IPS-18a (cell line): ENCODE measurements around the gene ZNF544.
"Not testable (repeated sequence)": the region's sequence is repeated elsewhere in the genome, so short reads cannot be mapped to it uniquely, and the experiment has no call there.

Experiments
- H3K27ac ChIP-seq: one replicate; pipeline ENCODE4 v1.5.1; 2013; ENCODE audit warnings: low read length
- H3K27me3 ChIP-seq: one replicate; pipeline ENCODE4 v1.6.1; 2013; ENCODE audit warnings: mild to moderate bottlenecking, low read length; ENCODE audit not compliant: control insufficient read depth, insufficient read depth
- H3K36me3 ChIP-seq: one replicate; pipeline ENCODE4 v1.6.1; 2013; ENCODE audit warnings: low read depth, low read length; ENCODE audit not compliant: control insufficient read depth
- H3K4me1 ChIP-seq: one replicate; pipeline ENCODE4 v1.6.1; 2013; ENCODE audit warnings: low read depth, low read length; ENCODE audit not compliant: control insufficient read depth
- H3K4me3 ChIP-seq: one replicate; pipeline ENCODE4 v1.5.1; 2013; ENCODE audit warnings: low read length
- H3K9ac ChIP-seq: one replicate; pipeline ENCODE4 v1.6.1; 2013; ENCODE audit warnings: mild to moderate bottlenecking, low read length, moderate library complexity
- H3K9me3 ChIP-seq: one replicate; pipeline ENCODE4 v1.6.1; 2013; ENCODE audit warnings: low read depth, low read length; ENCODE audit not compliant: control insufficient read depth

ZNF544 gene

DNA sequence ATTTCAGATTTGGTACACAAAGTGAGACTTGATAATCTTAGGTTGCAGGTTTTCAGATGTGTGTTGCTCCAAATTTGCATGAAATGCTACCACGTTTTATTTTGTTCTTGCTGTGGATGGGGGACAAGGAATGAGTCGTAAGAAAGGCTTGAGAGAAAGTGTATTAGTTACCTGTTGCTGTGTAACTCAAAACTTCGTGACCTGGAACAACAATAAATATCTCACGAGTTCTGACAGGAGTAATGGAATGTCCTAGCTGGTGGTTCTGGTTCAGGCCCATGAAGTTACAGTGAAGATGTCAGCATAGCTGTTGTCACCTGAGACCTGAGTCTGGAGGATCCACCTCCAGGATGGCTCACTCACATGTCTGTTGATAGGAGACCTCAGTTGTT, 51.2 kb downstream of the ZNF544 start:
- Histone ChIP-seq H3K27me3 (no peaks in the 10 kb centered on the region), H3K27ac (no peak overlapping the region), H3K9ac (peak overlapping the region; percentile 96), H3K4me3 (peak overlapping the region; percentile 98), H3K9me3 (no peaks in the 10 kb centered on the region), H3K4me1 (peaks cover 9% of the 10 kb centered on the region), H3K36me3 (peaks cover 18% of the 10 kb centered on the region)

DNA sequence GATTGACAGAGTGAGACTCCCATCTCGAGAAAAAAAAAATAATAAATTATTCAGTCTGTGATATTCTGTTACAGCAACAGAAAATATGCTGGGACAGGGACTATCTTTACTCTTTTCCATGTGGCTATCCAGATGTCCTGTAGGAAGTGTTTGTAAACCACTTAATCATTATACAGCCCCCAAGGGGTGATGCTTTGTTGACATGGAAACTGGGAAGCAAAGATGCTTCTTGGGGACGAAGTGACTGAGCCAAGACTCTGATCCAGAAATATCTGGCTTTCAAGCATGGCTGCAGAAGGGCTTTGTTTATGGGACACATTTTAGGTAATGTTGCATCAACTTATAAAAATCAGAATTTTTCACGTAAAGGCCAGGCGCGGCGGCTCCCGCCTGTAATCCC, 55.5 kb downstream of the ZNF544 start:
- H3K27ac ChIP-seq: no peak overlapping the region
- H3K4me3 ChIP-seq: no peak overlapping the region
- no peaks in the 10 kb centered on the region for H3K27me3 ChIP-seq
- no peaks in the 10 kb centered on the region for H3K9me3 ChIP-seq
- no peak overlapping the region for H3K9ac ChIP-seq
- H3K36me3 ChIP-seq: peaks cover 57% of the 10 kb centered on the region
- H3K4me1 ChIP-seq: peaks cover 9% of the 10 kb centered on the region

DNA sequence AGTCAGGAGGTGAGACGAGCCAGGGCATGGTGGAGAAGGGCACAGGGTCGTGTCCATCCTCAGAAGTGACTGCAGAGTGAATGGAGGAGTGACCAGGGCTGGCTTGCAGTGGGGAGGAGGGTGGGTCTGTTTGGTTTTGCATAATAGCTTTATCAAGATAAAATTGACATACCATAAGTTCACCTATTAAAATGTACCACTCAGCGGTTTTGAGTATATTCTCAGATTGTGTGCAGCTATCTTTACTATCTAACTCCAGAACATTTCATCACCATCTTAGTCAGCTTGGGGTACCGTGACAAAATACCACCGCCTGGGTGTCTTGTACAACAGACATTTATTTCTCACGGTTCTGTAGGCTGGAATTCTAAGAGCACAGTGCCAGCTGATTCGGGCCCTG, 63.2 kb downstream of the ZNF544 start:
- Histone ChIP-seq H3K9ac (no peak overlapping the region), H3K36me3 (peaks cover 70% of the 10 kb centered on the region), H3K4me1 (no peaks in the 10 kb centered on the region), H3K27ac (no peak overlapping the region), H3K27me3 (no peaks in the 10 kb centered on the region), H3K9me3 (no peaks in the 10 kb centered on the region), H3K4me3 (no peak overlapping the region)

DNA sequence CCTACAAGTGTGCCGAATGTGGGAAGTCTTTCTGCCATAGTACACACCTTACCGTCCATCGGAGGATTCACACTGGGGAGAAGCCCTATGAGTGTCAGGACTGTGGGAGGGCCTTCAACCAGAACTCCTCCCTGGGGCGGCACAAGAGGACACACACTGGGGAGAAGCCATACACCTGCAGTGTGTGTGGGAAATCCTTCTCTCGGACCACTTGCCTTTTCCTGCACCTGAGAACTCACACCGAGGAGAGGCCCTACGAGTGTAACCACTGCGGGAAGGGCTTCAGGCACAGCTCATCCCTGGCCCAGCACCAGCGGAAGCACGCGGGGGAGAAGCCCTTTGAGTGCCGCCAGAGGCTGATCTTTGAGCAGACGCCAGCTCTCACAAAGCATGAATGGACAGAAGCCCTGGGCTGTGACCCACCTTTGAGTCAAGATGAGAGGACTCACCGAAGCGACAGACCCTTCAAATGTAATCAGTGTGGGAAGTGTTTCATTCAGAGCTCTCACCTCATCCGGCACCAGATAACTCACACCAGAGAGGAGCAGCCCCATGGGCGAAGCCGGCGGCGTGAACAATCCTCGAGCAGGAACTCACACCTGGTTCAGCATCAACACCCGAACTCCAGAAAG, 66.1 kb downstream of the ZNF544 start:
- Histone ChIP-seq H3K36me3 (peaks cover 65% of the 10 kb centered on the region), H3K4me3 (no peak overlapping the region), H3K4me1 (no peaks in the 10 kb centered on the region), H3K27me3 (no peaks in the 10 kb centered on the region), H3K9ac (no peak overlapping the region), H3K27ac (no peak overlapping the region), H3K9me3 (no peaks in the 10 kb centered on the region)

DNA sequence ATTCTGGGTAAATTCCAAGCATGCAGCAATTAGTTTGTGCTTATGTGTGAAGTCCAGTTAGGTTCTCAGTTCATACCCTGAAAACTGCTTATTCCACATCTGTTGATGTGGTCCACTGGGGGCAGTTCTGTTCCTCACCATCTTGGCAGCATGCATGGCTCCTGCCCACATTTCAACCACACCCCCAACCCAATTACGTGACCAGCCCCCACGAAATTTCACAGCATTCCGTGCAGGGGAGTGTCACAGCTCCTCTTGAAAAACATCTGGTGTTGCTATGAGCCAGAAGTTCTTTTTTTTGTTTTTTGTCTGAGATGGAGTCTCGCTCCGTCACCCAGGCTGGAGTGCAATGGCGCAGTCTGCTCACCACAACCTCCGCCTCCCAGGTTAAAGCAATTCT, 67.4 kb downstream of the ZNF544 start:
- Histone ChIP-seq H3K9ac (no peak overlapping the region), H3K4me1 (no peaks in the 10 kb centered on the region), H3K27me3 (no peaks in the 10 kb centered on the region), H3K9me3 (no peaks in the 10 kb centered on the region), H3K36me3 (peaks cover 70% of the 10 kb centered on the region), H3K27ac (no peak overlapping the region), H3K4me3 (no peak overlapping the region)

DNA sequence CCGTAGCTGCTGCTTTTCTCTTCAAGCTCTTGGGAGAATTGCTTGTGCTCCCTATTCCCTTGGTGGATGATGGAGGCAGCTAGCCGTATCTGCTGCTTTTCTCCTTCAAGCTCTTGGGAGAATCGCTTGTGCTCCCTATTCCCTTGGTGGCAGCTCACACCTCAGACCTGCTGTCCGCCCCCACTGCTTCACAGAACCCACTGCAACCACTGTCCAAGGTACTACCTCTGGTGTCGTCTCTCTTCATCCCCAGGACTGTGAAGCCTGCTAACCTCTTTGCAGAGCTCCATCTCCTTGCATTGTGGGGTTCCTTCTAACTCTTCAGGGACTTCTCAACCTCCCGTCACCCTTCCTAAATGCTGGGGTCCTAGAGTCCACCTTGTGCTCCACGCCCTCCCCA, 71.9 kb downstream of the ZNF544 start:
- no peak overlapping the region for H3K27ac ChIP-seq
- H3K9me3 ChIP-seq: no peaks in the 10 kb centered on the region
- no peak overlapping the region for H3K4me3 ChIP-seq
- H3K4me1 ChIP-seq: no peaks in the 10 kb centered on the region
- H3K36me3 ChIP-seq: peaks cover 36% of the 10 kb centered on the region
- H3K9ac ChIP-seq: no peak overlapping the region
- no peaks in the 10 kb centered on the region for H3K27me3 ChIP-seq

DNA sequence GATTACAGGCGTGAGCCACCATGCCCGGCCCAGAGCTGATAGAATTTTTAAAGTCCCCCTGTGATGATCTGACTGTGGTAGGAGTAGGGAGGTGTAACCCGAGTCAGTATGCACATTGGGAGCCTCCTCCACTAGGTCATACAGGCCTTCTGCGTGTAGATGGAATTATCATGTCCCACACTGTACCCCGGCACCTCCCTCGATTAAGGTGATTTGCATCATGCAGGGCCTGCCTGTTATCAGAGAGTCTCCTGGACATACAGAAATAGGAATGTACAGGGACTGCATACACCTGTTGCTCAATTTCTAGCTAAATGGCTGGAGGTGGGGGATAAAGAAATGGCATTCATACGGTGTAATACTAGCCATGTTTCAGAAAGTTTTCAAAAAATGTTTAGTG, 75.5 kb downstream of the ZNF544 start:
- Histone ChIP-seq H3K9ac (no peak overlapping the region), H3K27me3 (no peaks in the 10 kb centered on the region), H3K4me1 (peaks cover 3% of the 10 kb centered on the region), H3K36me3 (peaks cover 31% of the 10 kb centered on the region), H3K4me3 (peak overlapping the region; percentile 85), H3K27ac (no peak overlapping the region), H3K9me3 (no peaks in the 10 kb centered on the region)

DNA sequence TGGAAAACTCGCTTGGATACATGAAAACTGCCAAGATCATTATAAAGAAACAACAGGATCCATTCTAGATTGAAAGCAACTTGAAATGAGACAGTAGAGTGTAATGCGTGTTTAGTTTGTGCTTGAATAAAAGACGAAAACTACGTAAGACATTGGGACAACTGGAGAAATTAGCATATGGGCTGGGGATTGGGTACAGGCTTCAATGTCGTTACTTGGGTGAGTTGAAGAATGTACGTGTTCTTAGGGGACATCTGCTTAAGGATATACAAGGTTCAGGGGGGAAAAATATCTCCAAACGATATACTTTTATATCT, 76.0 kb downstream of the ZNF544 start:
- H3K9ac ChIP-seq: no peak overlapping the region
- no peak overlapping the region for H3K27ac ChIP-seq
- peaks cover 30% of the 10 kb centered on the region for H3K36me3 ChIP-seq
- H3K4me1 ChIP-seq: peaks cover 3% of the 10 kb centered on the region
- H3K4me3 ChIP-seq: peak overlapping the region; percentile 85
- H3K27me3 ChIP-seq: no peaks in the 10 kb centered on the region
- H3K9me3 ChIP-seq: no peaks in the 10 kb centered on the region

DNA sequence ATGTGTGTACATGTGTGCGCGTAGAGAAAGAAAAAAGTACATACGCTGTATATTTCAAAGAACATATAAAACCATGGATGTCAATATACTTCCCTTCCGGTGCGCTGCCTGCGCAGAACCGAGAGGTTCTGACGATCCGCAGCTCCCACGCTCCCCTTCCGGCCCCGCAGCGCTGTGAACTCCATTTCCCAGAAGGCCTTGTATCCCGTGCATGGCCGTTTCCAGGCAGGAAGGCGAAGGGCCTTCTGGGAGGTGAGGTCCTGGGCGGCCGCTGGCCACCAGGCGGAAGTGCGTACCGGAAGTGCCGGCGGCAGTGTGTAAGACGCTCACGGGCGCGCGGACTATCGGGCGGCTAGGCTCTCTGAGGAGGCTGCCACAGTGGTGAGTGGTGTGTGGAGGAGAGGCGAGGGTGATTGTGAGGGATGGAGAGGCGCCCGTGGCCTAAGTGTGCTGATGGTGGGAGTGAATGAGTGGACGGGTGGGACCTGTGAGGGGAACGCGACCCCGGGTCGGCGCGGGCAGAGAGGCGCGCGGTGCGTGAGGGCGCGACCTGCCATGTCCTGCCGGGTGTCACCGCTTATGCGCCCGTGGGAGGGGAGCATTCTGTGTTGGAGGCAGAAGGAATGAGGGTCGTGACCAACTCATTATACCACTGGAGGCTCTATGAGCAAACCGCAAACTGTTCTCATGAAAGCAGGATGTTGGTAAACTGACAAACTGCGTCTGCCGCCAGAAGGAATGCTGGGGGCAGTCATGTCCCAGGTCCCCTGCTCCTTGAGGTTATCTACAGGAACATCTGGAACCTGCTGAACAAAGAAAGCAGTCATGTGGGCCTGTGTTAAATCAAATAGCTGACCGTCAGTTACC, 76.6 kb downstream of the ZNF544 start, which contains the start of gene ERVK3-1:
TSS of gene ERVK3-1 (plus strand) at position 313 of the 867 bp plus-strand sequence. CDS start 6,792 bp downstream, outside the sequence.
- H3K9me3 ChIP-seq: no peaks in the 10 kb centered on the region
- H3K27ac ChIP-seq: no peak within 1 kb of the TSS

DNA sequence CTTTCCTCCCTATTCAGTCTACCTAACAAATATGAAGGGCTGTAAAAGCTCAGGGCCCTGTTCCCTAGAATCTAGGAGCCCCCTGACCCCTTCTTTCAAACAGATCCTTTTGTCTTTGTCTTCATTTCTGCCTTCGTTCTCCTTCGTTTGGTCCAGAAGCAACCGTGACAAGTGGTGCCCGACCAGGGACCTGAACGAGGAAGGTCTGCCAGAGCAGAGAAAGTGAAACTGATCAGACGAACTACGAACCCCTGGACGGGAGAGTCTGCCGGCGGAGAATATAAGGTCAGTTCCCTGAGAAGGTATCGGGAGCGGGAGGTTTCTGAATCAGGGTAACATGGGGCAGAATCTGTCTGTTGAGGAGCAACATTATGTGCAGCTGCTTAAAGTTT, 77.2 kb downstream of the ZNF544 start:
- H3K4me3 ChIP-seq: peak overlapping the region; percentile 85
- H3K36me3 ChIP-seq: peaks cover 18% of the 10 kb centered on the region
- H3K27me3 ChIP-seq: no peaks in the 10 kb centered on the region
- no peak overlapping the region for H3K27ac ChIP-seq
- H3K4me1 ChIP-seq: peaks cover 3% of the 10 kb centered on the region
- H3K9me3 ChIP-seq: no peaks in the 10 kb centered on the region
- peak overlapping the region; percentile 69 for H3K9ac ChIP-seq

More for the DNA sequence above, 76.6 kb downstream of the ZNF544 start, which contains the start of gene ERVK3-1:
- H3K36me3 ChIP-seq: peaks cover 24% of the 10 kb centered on the region
- H3K9ac ChIP-seq: peak within 1 kb of the TSS; percentile 69
- peaks cover 3% of the 10 kb centered on the region for H3K4me1 ChIP-seq
- H3K27me3 ChIP-seq: no peaks in the 10 kb centered on the region
- peak within 1 kb of the TSS; percentile 85 for H3K4me3 ChIP-seq

DNA sequence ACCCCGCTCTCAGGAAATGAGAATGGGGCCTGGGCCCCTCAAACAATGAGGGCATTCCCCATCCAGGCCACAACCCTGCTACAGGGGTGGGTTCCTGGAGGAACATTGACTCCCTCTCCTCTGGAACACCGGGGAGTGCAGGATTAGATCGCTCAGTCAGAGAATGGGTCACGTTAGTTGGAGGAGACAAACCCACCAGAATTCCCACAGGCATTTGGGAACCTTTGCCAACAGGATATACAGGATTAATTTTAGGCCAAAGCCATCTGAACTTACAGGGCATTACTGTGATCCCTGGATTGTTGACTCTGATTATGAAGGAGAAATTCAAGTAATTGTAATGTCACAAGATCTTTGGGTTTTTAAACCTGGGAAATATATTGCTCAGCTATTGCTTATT, 79.0 kb downstream of the ZNF544 start:
- peaks cover 26% of the 10 kb centered on the region for H3K36me3 ChIP-seq

DNA sequence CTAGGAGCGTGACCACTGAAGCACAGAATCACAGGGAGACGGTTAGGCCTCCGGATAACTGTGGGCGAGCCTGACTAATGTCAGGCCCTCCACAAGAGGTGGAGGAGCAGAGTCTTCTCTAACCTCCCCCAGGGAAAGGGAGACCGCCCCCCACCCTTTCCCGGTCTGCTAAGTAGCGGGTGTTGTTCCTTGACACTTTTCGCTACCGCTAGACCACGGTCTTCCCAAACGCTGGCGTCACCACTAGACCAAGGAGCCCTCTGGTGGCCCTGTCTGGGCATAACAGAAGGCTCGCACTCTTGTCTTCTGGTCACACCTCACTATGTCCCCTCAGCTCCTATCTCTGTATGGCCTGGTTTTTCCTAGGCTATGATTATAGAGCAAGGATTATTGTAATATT, 82.0 kb downstream of the ZNF544 start:
- H3K4me3 ChIP-seq, H3K27me3 ChIP-seq, H3K4me1 ChIP-seq, H3K9me3 ChIP-seq, H3K27ac ChIP-seq, H3K9ac ChIP-seq: not testable (repeated sequence)
- peaks cover 48% of the 10 kb centered on the region for H3K36me3 ChIP-seq

More for the DNA sequence above, 79.0 kb downstream of the ZNF544 start:
- H3K9ac ChIP-seq: no peak overlapping the region
- H3K27ac ChIP-seq: no peak overlapping the region
- H3K4me1 ChIP-seq: peaks cover 3% of the 10 kb centered on the region
- H3K27me3 ChIP-seq: no peaks in the 10 kb centered on the region
- no peaks in the 10 kb centered on the region for H3K9me3 ChIP-seq
- no peak overlapping the region for H3K4me3 ChIP-seq
